SKM-1 (cell line): ENCODE measurements around the gene AMPD1.

ENCODE experiments used
- DNase-seq: peaks from one replicate; lab custom pipeline; 2025; ENCODE audit not compliant: unreplicated experiment; lab: John Stamatoyannopoulos, UW

The AMPD1 gene

GRCh38 chr1:114695430-114696058 lies at the start of gene AMPD1:
AMPD1 (minus strand) TSS chr1:114695546; CDS start chr1:114695471, 75 bp downstream.
- DNase-seq = no peak

- DNase-seq = no peak
Measured at GRCh38 chr1:114741963-114742746, 46.8 kb upstream of the AMPD1 start.

DNA sequence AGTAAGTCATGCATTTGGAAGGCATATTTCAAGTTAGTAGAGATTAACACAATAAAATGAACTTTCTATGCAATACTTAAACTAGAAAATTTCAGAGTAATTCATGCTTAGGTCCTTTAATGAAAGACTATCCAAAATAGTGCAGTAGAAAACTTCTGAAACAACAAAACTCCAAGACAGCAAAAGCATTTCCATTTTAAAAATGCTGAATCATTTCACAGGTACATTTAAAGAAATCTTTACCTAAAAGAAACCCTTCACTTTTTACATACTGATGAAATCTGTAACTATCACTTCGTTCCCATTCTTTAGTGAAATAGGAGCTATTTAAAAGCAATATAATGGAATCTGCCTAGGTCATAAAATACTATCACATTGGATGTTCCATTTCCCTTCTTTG lies 45.0 kb upstream of the AMPD1 start:
- no peak for DNase-seq

- DNase-seq = no peak
Measured at GRCh38 chr1:114737314-114737849, 42.0 kb upstream of the AMPD1 start.

GRCh38 chr1:114735479-114735878 lies 40.1 kb upstream of the AMPD1 start:
- DNase-seq = no peak

- DNase-seq = no peak
Measured at GRCh38 chr1:114729782-114730181, 34.4 kb upstream of the AMPD1 start.

- DNase-seq = no peak
Measured at GRCh38 chr1:114728553-114728952, 33.2 kb upstream of the AMPD1 start.

- no peak for DNase-seq
Measured at GRCh38 chr1:114725230-114725629, 29.9 kb upstream of the AMPD1 start.

DNA sequence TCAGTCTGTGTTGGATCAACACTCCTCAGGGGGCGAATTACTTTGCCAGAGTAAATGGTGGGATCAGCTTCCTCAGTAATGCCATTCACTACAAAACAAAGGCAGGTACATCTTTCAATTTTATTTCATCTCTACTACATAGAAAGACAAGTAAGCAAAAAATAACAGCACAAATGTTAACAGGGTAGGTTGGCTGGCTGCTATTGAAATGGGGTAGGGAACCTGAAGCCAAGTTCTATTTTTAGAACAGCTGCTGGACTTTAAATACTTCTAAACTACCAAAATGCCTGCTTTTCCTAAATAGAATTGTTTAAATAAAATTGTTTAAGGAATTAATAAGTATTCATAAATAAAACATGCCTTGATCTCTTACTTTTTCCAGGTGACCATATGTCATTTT lies 28.6 kb upstream of the AMPD1 start:
- DNase-seq = no peak

GRCh38 chr1:114723457-114723856 lies 28.1 kb upstream of the AMPD1 start:
- no peak for DNase-seq

DNA sequence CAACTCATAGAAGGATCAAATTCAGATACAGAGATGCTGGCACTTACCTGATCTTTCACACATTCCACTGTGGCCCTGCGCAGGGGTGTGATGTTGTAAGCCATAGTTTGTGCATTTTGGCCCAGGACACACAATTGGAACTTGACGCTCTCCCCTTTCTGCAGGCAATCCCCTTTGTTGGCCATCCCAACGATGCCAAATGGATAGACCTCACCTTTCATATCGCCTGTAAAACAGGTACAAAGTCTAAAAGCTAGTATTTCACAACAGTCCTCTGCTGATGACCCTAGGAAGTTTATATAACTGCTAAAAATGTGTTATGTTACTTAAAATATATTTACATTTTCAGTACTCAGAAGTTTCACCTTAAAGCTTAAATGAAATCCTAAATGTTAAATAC lies 25.1 kb upstream of the AMPD1 start:
- DNase-seq = no peak

DNA sequence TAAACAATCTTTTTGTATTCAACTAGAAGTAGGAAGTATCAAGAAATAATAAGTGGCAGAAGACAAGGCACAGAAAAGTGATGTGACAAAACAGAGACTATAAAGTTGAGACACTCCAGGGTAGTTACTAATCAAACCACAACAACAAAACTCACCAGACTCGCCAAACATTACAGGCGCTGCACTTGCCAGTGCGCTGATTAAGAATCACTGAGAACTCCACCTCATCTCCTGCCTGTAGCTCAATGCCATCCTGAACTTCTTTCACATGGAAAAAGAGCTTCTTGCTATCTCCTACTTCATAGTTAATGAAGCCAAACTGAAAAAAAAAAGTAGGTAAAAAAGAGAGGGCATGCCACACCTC lies 24.1 kb upstream of the AMPD1 start:
- DNase-seq = no peak

DNA sequence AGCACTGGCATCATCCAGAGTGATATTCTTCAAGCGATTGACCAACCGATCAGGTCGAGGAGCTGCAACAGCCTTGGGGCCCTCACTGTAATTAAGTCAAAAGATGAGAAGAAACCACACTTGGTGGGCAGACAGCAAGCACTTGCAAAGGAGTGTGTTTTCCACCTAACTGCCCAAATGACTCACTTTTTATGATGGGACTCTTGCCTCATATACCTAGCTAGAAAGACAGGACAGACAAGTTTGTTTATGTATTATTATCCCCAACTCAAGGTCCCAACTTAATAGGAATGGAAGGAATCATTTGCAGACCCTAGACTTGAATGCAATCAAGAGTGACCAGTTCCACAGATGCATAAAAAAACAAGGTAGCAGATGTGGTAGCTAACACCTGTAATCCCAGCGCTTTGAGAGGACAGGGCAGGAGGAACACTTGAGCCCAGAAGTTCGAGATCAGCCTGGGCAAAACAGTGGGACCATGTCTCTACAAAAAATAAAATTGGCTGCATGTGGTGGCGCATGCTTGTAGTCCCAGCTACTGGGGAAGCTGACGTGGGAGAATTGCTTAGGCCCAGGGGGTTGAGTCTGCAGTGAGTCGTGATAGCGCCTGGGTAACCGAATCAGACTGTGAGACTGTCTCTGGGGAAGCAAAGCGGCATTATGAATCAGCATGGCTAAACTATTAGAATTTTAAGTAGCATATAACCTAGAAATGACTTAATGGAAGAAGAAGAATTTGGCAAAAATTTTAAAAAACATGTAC lies 23.5 kb upstream of the AMPD1 start:
- DNase-seq = no peak

DNA sequence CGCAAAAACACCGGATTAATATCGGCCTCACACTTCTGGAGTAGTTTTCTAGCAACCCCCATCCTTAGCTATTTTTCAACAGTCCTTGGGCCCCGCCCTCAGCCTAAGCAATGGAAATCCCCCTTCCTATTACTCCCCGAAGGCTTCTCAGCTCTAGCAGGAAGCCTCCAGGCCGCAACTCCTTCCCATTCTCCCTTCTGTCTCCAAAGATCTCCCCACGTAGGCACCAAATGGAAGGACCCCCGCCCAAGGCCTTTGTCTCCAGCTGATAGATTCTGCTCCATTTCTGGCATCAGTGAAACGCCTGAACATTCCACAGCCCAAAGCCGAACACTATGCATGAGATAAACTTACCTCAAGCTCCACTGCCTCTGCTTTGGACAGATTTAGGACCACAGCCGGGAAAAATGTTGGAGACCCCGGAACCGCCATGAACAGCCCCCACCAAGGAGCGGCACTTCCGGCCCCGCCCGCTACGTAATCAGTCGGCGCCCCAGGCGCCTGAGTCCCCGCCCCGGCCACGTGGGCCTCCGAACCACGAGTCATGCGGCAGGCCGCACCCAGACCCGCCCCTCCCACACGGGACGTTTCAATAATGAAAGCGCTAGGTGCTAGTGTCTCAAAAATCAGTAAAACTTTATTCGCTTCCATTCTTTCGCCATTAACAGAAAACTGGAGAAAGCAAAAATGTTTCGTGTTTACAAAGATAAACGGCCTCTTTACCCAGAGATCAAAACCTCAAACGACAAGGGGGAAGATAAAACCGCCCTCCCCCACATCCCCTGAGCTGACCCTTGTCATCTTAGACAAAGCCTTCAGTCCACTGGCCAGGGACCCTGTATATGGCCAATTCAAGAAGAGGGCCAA lies 21.2 kb upstream of the AMPD1 start, which contains the start of gene NRAS:
NRAS (minus strand) TSS at position 468 of the 867 bp plus-strand sequence. CDS start 611 bp downstream, outside the sequence.
- peak; percentile 67 for DNase-seq

GRCh38 chr1:114715952-114716303 lies 20.6 kb upstream of the AMPD1 start:
- no peak for DNase-seq

GRCh38 chr1:114712977-114713376 lies 17.6 kb upstream of the AMPD1 start:
- DNase-seq = no peak

GRCh38 chr1:114710360-114710759 lies 15.0 kb upstream of the AMPD1 start:
- DNase-seq = no peak

GRCh38 chr1:114707604-114708003 lies 12.3 kb upstream of the AMPD1 start:
- DNase-seq = no peak

- no peak for DNase-seq
Measured at GRCh38 chr1:114703242-114703641, 7.9 kb upstream of the AMPD1 start.

GRCh38 chr1:114702737-114703136 lies 7.4 kb upstream of the AMPD1 start:
- DNase-seq = no peak

- DNase-seq = no peak
Measured at GRCh38 chr1:114701931-114702330, 6.6 kb upstream of the AMPD1 start.
